Tongue (tissue), 2 donors: ENCODE results near the gene KLC1. TPM values are rescaled to one million over a fixed set of nuclear protein-coding genes. Genes with fewer than 3 reads are reported as not detected.

Experiments
- DNase-seq: peaks from one replicate; pipeline ENCODE4 v3.0.0-alpha.2; 2015
- total RNA-seq: library from RNA; depleted of rRNA; stranded (reverse); fragments of >200 nt; gene quantifications from one replicate; pipeline ENCODE4 v1.2.3, GENCODE V29; 2014

Gene KLC1
- total RNA-seq, 1 donor from 2014 or later = 273 TPM

GRCh38 chr14:103659631-103660030 is 30.6 kb downstream of the KLC1 start:
- DNase-seq = no peak

- no peak for DNase-seq
Measured at GRCh38 chr14:103662029-103662428, 33.0 kb downstream of the KLC1 start.

GRCh38 chr14:103662591-103662990 is 33.6 kb downstream of the KLC1 start:
- DNase-seq = no peak

DNA sequence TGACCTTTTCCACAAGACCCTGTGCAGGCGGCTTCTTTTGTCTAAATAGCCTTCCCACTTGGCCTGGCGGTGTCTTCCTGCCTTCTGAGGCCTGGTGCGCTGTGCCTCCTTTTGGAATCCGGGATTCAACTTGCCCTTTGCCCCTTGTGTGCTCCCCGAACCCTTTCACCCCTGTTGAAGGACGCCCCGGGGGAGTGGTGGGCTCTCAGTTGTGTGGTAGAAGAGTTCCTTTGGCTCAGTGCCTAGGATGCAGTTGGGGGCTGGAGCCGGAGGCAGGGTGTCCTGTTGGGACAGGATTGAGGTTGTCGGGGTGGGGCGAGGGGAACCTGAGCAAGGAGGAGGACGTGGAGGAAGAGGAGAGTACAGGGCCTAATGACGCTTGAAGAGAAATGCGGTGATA is 34.5 kb downstream of the KLC1 start:
- no peak for DNase-seq

DNA sequence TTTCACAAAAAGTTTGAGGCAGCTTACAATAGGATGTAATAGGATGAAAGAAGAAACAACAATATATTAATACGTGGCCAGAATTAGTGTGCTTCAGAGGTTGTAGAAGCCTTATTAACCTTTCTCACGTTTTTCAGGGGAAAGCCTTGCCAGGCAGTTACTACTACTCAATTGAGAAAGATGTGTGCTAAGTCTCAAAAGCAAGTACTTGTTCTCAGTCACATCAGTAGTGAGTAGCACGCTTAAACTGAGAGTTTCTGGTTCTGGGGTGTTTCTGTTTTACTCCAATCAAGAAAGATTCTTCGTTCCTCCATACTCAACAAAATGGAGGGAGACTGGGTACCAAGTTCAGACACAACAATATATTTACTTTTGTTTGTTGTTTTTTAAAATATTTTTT is 38.7 kb downstream of the KLC1 start:
- no peak for DNase-seq

- DNase-seq = no peak
Measured at GRCh38 chr14:103668117-103668516, 39.1 kb downstream of the KLC1 start.

DNA sequence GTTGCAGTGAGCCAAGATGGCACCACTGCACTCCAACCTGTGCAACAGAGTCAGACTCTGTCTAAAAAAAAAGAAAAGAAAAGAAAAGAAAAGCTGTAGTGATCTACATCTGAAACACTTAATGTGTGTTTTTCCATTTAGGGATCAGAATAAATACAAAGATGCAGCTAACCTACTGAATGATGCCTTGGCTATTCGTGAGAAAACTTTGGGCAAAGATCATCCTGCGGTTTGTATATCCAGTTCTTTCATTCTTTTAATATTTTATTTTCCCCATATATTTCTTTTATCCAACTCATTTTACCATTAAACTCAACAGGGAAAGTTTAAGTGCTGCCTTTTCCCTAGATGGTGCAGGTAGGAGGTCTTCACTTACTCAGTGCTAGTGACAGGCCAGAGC is 40.4 kb downstream of the KLC1 start:
- DNase-seq = no peak

DNA sequence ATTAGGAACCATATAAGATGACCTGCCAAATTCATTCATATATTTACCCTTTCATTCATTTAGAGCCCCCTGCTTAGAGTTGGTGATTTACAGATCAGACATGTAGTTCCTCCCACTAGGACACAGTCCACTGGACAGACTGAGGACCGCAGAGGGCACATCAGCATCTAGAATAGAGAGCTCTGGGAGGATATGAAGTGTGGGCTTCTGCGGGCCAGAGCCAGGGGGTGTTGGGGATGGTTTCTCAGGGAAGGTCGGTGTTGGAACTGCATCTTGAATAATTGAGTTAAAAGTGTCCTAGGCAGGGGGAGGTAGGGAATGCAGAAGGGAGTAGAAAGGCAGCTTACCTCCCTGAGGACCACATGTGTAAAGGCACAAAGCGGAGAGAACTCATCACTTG is 42.9 kb downstream of the KLC1 start:
- DNase-seq = no peak

GRCh38 chr14:103675957-103676356 is 46.9 kb downstream of the KLC1 start:
- no peak for DNase-seq

GRCh38 chr14:103676881-103677675 is 48.1 kb downstream of the KLC1 start:
- DNase-seq = no peak

DNA sequence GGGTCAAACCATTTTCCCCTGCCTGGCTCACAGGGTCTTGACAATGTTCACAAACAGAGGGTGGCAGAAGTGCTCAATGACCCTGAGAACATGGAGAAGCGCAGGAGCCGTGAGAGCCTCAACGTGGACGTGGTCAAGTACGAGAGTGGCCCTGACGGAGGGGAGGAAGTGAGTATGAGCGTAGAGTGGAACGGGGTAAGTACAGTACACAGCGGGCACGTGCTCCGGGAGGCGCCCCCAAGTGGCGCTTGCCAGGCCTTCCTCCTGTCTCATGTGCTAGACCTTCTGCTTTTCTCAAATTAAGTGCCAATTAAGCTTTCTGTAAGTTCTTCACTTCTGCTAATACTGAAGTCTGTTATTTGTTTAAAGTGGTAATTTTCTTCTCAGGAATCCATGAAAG is 50.3 kb downstream of the KLC1 start:
- peak; percentile 34 for DNase-seq

DNA sequence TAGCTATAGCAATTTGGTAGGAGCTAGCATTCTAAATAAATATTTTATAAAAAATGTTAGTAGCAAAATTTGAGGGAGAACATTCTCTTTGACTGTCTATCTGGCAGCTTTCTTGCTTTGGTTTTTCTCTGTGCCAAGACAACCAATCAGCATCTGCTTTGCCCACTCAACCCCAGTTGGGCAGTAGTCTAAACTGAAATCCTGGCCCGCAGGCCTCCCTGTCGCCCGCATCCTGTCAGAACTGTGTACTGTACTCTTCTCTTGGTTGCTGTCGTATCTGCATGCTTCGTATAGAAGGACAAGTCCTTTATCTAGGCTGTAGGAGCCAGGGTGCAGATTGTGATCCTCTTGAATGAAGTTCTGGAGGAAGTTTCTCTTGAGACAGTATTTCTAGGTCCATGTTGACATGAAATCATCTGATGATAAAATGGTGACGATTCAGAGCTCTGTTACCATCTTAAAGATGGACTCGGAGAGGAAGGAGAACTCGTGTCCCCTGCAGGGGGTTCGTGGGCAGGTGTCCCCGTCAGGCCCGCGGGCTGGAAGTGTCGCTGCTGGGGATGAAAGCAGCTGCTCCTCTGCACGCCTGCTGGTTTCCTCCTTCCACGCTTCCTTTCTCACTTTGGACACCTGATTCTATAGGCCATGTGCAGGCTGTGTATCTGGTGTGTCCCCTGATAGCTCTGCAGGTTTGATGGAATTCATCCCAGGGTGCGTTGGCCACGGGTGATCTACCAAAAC is 51.6 kb downstream of the KLC1 start:
- no peak for DNase-seq

DNA sequence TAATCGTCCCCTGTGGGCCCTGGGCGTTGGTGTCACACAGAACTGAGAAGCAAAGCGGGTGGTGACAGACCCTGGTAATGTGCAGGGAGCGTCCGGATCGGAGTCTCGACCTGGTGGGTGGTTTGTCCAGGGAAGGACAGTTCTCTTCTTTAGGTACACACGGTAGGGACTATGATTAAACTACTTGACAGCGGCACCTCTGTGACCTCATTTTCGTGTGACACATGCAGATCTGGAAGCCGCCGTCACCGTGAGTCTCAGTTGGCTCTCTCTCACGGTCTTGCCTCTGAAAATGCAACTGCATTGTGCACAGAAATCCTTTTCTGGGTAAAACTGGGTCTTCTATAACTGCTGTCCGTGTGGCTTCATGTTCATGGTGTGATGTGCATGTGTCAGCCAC is 54.1 kb downstream of the KLC1 start:
- DNase-seq = no peak

GRCh38 chr14:103684471-103684870 is 55.5 kb downstream of the KLC1 start:
- DNase-seq = peak; percentile 92

DNA sequence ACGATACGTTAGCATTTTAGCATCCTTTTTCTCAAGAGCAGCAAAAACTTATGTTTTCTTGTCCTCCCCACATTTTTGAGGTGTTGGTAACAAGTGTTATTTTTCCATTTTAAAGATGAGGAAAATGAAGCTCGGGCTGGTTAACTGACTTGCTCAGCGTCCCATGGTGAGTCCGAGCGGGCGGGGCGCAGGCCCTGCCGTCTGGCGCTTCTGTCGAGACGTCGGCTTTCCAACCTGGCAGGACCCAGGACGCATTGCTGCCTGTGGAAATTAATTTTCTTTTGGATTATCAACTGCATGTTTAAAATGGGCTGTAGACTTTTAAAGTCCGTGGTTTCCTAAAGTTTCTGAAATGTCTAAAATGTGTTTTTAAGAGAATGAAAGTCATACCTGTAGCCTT is 55.9 kb downstream of the KLC1 start:
- no peak for DNase-seq

DNA sequence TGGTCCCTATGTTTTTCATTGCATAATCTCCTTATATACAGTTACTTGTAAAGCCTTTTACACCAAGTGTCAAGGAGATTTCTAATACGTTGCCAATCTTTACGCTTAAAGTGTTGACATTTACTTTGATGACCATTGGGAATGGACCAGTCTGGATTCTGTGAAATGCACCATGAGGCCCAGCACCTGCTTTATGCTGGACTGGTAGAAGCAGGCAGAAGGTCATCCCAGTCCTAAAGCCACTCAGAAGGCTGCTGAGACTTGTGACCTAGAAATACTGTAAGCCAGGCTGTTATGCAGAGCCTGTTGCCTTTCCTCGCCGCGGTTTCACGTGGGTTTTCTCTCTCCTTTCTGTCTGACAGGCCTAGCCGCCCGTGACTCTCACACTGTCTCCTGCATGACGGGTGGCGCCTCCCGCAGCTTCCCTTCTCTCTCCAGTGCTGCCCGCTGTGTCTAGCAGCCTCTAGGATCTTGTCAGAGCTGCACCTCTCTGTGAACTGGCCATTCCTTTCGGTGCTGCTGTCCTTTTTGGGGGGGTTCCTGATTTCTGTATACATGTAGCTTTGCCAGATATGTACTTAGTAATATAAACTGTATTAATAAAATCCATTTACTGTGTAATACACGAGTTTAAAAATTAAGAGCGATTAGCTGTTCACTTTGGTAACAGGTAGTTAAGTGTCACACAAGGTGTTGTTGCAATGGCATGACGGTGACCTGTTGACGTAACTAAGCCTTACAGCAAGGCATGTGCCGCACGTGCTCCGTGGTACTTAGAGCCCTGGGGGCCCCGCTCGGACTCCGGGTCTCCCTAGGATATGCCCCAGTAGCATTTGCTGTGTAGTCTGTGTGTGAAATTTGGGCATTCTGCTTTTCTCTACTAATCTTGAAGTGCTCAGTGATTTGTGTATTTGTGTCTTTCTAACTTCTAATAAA is 56.5 kb downstream of the KLC1 start:
- DNase-seq = no peak

DNA sequence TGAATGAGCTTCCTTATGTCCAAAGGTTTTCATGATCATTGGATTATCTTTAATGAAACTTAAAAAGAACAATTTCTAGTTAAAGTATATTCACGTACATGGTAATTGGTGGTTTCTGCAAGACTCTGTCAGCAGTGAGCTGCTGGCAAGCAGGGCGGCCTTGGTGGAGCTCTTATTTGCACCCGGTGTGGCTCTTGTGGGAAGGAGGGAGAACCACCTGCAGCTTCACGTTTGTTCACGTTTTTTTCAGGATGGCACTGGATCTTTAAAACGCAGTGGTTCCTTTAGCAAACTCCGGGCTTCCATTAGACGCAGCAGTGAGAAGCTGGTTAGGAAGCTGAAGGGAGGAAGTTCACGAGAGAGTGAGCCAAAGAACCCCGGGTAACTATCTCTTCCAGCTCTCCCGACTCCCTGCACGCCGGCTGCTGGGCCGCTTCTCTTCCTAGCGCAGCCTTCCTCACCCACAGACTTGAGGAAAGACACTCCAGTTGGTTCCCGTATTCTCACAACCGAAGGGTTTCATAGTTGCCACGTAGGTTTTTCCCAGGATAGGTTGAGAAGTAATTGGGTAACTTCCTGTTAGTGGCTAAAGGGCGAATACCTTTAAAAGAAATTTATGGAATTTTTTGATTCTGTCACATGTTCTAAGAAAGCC is 57.9 kb downstream of the KLC1 start:
- DNase-seq = no peak

DNA sequence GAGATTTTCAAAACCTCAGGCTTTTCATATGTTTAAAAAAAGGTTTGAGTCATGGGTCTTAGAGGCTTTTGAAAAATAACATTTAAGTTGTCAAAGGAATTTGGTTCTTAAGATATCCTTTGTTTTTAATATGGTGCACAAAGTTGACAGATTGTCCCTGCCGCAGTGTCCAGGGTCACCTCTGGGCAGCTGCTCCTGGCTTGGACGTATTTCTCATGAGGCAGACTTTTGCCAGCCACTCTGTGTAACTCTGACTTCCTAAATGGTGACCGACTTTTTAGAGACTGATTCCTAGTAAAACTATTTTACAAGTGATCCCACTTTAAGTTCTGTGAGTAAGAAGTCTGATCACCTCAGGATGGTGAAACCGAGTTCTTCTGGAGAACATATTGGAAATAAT is 58.7 kb downstream of the KLC1 start:
- DNase-seq = no peak

DNA sequence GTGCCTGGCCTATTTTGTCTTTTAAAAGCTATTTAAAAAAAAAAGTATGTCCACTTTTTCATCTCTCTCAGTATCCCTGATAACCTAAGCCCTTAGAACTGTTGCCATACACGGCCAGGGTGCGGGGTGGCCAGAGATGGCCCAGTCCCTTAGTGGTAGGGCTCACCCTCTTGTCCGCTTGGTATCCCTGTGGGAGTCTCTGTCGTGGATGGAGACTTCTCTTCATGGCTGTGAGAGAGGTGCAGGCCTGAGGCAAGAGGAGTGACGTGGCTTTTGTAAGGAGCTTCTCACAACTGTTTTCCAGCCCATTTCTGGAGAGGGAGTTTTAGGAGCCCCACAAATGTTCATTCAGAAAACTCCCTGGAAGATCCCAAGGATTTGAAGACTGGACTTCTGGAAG is 59.4 kb downstream of the KLC1 start:
- no peak for DNase-seq

DNA sequence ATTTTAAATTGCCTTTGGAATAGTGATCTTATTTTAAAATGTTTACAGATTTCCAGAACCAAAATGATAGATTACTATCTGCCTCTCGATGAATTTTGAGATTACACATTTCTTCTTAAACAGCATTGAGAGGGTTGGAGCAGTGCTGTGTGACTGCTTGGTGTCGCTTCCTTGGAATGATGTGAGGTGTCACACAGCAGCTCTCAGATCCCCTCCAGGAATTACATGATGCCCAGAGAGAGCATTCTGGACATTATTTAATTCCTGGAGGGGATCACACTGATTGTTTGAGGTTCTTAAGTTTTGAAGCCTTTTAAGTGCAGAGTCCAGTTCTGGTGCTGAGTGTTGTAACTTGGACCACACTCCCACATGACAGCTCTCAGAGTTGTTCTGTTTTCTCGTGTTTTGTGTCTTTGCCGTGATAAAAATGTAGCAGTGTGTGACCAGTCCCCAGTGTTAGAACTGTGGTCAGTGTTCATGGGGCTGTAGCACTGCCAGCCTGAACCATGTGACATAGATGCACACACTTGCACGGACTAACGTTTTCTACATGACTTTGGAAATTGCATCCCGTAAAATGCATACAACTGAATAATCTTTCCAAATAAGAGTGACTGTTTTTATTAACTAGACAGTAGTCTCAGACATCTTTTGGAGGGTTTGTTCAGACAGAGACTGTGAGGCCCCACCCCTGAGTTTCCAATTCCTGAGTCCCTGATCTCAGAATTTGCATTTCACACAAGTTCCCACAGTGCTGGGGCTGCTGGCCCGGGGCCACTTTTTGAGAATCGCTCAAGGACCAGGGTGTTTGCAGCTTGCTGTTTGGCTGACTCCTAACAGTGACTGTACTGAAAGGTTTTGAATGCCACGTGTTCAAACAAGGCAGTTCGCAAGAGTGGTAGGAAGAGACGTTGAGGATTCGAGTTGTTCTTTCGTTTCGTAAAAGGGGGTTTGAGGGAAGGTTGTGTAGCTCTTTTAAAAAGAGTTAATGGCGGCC is 60.2 kb downstream of the KLC1 start:
- peak; percentile 83 for DNase-seq

DNA sequence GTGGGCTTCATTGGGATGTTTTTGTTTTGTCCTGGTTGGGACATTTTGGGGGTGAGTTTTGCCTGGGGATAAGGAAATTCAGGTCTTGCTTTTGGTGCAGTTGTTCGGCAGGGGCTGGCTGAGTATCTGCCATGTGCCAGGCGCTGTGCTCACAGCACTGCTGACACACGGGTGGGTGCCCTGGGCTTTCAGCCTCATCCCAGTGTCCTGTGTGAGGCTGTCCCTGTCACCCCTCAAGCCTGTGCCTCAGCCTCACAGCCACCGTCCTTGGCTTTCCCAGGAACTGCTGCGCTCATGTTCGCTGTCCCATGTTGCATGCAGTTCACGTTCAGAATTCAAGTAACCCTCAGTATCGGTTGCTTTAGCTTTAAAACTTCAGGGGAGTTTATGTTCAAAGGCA is 61.3 kb downstream of the KLC1 start:
- DNase-seq = no peak
